Measurements from ENCODE around the gene TMED5.
"Not testable (repeated sequence)": the region's sequence is repeated elsewhere in the genome, so short reads cannot be mapped to it uniquely, and the experiment has no call there.

Gene TMED5

GRCh38 chr1:93194231-93194990 lies 14.2 kb upstream of the TMED5 start:
- Histone ChIP-seq H3K9ac (ENCODE audit: low read depth, low read length) (no peak overlapping the region), H3K9me3 (ENCODE audit: control insufficient read depth, insufficient read depth, low read length) (no peaks in the 10 kb centered on the region; the same call in 1 of the 2 replicates), H3K36me3 (ENCODE audit: insufficient read depth, low read length) (no peaks in the 10 kb centered on the region; the same call in none of the 2 replicates), H3K4me1 (ENCODE audit: insufficient read depth, low read length) (no peaks in the 10 kb centered on the region)

DNA sequence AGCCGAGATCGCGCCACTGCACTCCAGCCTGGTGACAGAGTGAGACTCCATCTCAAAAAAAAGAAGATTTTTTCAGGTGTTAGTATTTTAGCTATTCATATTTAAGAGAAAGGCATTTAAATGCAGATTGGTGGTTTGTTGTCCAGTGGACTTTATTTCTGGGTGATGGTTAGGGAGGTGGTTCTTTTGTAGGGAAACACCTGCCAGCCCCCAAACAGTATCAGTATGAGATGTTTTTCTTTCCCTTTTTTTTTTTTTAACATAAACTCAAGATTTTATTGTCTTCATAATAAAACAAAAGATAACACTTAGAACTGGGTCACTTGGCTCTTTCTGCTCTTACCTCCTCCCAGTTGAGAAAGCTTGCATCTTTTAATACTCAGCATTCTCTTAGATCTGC lies 10.2 kb upstream of the TMED5 start:
- H3K36me3 ChIP-seq (ENCODE audit: insufficient read depth, low read length), result no peaks in the 10 kb centered on the region; the same call in none of the 2 replicates
- no peaks in the 10 kb centered on the region for H3K4me1 ChIP-seq (ENCODE audit: insufficient read depth, low read length)
- H3K9me3 ChIP-seq (ENCODE audit: control insufficient read depth, insufficient read depth, low read length), result no peaks in the 10 kb centered on the region; the same call in 1 of the 2 replicates
- H3K9ac ChIP-seq (ENCODE audit: low read depth, low read length), result no peak overlapping the region

DNA sequence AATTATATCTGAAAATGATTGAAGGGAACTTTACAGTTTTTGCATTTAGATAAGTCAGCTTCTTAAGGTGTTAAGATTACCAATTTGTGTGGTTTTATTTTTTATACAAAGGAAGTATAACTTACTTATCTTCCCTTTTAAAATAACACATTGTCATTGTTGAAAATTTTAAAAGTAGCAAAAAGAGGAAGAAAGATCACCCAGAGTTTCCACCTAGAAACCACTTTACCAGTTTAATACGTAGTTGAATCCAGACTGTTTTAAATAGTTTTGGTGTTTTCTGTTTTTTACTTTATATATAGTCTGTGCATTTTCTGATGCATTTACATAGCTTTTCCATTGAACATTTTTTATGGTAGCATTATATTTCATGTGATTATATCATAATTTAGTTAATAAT lies 6.5 kb upstream of the TMED5 start:
- no peaks in the 10 kb centered on the region; the same call in 1 of the 2 replicates for H3K36me3 ChIP-seq (ENCODE audit: insufficient read depth, low read length)
- no peaks in the 10 kb centered on the region for H3K9me3 ChIP-seq (ENCODE audit: control insufficient read depth, insufficient read depth, low read length)
- no peak overlapping the region for H3K9ac ChIP-seq (ENCODE audit: low read depth, low read length)
- H3K4me1 ChIP-seq (ENCODE audit: insufficient read depth, low read length), result no peaks in the 10 kb centered on the region

- H3K9me3 ChIP-seq (ENCODE audit: control insufficient read depth, insufficient read depth, low read length), result no peaks in the 10 kb centered on the region
- H3K36me3 ChIP-seq (ENCODE audit: insufficient read depth, low read length), result no peaks in the 10 kb centered on the region
- peak within 1 kb of the TSS; percentile 63 for H3K9ac ChIP-seq (ENCODE audit: low read depth, low read length)
- H3K4me1 ChIP-seq (ENCODE audit: insufficient read depth, low read length), result no peaks in the 10 kb centered on the region
Observed at GRCh38 chr1:93180723-93181613, 755 bp upstream of the TMED5 start, which contains the start of gene CCDC18. Gene CCDC18, plus strand, starts transcription at chr1:93180724. Its CDS starts 2,638 bp downstream, at chr1:93183362.

GRCh38 chr1:93178418-93178817 lies 1.8 kb downstream of the TMED5 start:
- peak overlapping the region; percentile 63; the same call in 1 of the 2 replicates for H3K9ac ChIP-seq (ENCODE audit: low read depth, low read length)
- no peaks in the 10 kb centered on the region for H3K9me3 ChIP-seq (ENCODE audit: control insufficient read depth, insufficient read depth, low read length)
- H3K4me1 ChIP-seq (ENCODE audit: insufficient read depth, low read length), result no peaks in the 10 kb centered on the region; the same call in 1 of the 2 replicates
- H3K36me3 ChIP-seq (ENCODE audit: insufficient read depth, low read length), result no peaks in the 10 kb centered on the region

DNA sequence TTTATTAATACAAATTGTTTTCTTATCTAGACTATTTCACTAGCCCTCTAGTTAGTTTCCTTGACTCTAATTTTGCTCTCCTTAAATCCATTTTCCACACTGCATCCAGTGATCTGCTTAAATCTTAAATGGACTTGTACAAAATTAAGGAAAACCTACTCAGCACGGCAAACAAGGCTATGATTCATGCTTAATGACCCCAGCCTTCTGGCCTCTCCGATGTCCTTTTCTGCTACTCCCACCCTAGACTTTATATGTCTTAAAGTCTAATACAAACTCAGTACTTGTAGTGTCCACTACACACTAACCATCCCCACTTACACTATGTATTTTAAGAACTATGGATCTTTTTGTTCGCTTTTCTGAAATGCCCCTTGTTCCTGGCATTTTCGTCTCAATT lies 2.2 kb downstream of the TMED5 start:
- H3K4me1 ChIP-seq (ENCODE audit: insufficient read depth, low read length), result no peaks in the 10 kb centered on the region; the same call in 1 of the 2 replicates
- no peaks in the 10 kb centered on the region for H3K9me3 ChIP-seq (ENCODE audit: control insufficient read depth, insufficient read depth, low read length)
- peak overlapping the region; percentile 63; the same call in 1 of the 2 replicates for H3K9ac ChIP-seq (ENCODE audit: low read depth, low read length)
- H3K36me3 ChIP-seq (ENCODE audit: insufficient read depth, low read length), result no peaks in the 10 kb centered on the region

GRCh38 chr1:93174638-93175037 lies 5.6 kb downstream of the TMED5 start:
- not testable (repeated sequence) for H3K9ac ChIP-seq (ENCODE audit: low read depth, low read length); H3K9me3 ChIP-seq (ENCODE audit: control insufficient read depth, insufficient read depth, low read length); H3K4me1 ChIP-seq (ENCODE audit: insufficient read depth, low read length); H3K36me3 ChIP-seq (ENCODE audit: insufficient read depth, low read length)

- Histone ChIP-seq H3K9ac (ENCODE audit: low read depth, low read length) (no peak overlapping the region), H3K9me3 (ENCODE audit: control insufficient read depth, insufficient read depth, low read length) (no peaks in the 10 kb centered on the region), H3K36me3 (ENCODE audit: insufficient read depth, low read length) (no peaks in the 10 kb centered on the region), H3K4me1 (ENCODE audit: insufficient read depth, low read length) (no peaks in the 10 kb centered on the region; the same call in 1 of the 2 replicates)
Observed at GRCh38 chr1:93172778-93173177, 7.4 kb downstream of the TMED5 start.

DNA sequence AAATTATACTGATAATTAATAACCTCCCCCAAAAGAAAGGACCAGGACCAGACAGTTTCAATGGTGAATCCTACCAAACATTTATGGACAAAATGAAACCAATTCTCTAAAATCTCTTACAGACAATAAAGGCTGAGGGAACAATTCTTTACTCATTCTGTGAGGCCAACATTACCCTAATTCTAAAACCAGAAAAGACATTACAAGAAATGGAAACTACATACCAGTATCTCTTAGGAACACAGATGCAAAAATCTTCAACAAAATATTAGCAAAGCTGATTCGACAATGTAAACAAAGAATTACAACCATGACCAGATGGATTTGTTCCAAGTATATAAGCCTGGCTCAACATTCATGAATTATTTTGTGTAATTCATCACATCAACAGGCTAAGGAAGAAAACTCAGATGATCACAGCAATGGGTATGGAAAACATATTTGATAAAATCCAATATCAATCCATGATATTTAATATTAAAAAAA lies 8.6 kb downstream of the TMED5 start:
- Histone ChIP-seq H3K4me1 (ENCODE audit: insufficient read depth, low read length) (no peaks in the 10 kb centered on the region; the same call in 1 of the 2 replicates), H3K36me3 (ENCODE audit: insufficient read depth, low read length) (no peaks in the 10 kb centered on the region), H3K9me3 (ENCODE audit: control insufficient read depth, insufficient read depth, low read length) (no peaks in the 10 kb centered on the region), H3K9ac (ENCODE audit: low read depth, low read length) (no peak overlapping the region)

DNA sequence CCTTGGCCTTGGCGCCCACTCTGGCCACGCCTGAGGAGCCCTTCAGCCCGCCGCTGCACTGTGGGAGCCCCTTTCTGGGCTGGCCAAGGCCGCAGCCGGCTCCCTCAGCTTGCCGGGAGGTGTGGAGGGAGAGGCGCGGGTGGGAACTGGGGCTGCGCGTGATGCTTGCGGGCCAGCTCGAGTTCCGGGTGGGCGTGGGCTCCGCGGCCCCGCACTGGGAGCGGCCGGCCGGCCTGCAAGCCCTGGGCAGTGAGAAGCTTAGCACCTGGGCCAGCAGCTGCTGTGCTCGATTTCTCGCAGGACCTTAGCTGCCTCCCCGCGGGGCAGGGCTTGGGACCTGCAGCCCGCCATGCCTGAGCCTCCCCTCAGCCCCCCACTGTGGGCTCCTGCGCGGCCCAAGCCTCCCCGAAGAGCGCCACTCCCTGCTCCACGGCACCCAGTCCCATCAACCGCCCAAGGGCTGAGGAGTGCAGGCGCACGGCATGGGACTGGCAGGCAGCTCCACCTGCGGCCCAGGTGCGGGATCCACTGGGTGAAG lies 10.0 kb downstream of the TMED5 start:
- not testable (repeated sequence) for H3K36me3 ChIP-seq (ENCODE audit: insufficient read depth, low read length); H3K4me1 ChIP-seq (ENCODE audit: insufficient read depth, low read length); H3K9me3 ChIP-seq (ENCODE audit: control insufficient read depth, insufficient read depth, low read length); H3K9ac ChIP-seq (ENCODE audit: low read depth, low read length)

GRCh38 chr1:93167006-93167405 lies 13.2 kb downstream of the TMED5 start:
- Histone ChIP-seq H3K9me3 (ENCODE audit: control insufficient read depth, insufficient read depth, low read length) (no peaks in the 10 kb centered on the region), H3K4me1 (ENCODE audit: insufficient read depth, low read length) (no peaks in the 10 kb centered on the region), H3K36me3 (ENCODE audit: insufficient read depth, low read length) (no peaks in the 10 kb centered on the region), H3K9ac (ENCODE audit: low read depth, low read length) (no peak overlapping the region)

- H3K36me3 ChIP-seq (ENCODE audit: insufficient read depth, low read length); H3K9ac ChIP-seq (ENCODE audit: low read depth, low read length); H3K4me1 ChIP-seq (ENCODE audit: insufficient read depth, low read length): not testable (repeated sequence)
Observed at GRCh38 chr1:93165895-93166294, 14.3 kb downstream of the TMED5 start.

DNA sequence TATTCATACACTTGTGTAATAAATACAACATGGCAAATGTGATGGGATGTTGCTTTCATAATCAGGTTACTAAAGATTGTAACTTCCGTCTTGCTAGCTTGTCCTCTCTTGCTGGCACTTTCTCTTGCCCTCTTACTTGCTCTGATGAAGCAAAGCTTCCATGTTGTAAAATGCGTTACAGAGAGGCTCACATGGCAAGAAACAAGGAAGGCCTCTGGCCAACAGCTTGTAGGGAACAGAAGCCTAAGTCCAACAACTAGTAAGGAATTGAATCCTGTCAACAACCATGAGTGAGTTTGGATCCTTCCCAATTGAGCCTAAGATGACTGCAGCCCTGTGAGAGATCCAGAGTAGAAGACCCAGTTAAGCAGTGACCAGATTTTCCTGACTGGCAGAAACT lies 15.4 kb downstream of the TMED5 start:
- Histone ChIP-seq H3K36me3 (ENCODE audit: insufficient read depth, low read length) (no peaks in the 10 kb centered on the region; the same call in 1 of the 2 replicates), H3K4me1 (ENCODE audit: insufficient read depth, low read length) (no peaks in the 10 kb centered on the region), H3K9me3 (ENCODE audit: control insufficient read depth, insufficient read depth, low read length) (no peaks in the 10 kb centered on the region), H3K9ac (ENCODE audit: low read depth, low read length) (no peak overlapping the region)

More at GRCh38 chr1:93165895-93166294, 14.3 kb downstream of the TMED5 start:
- H3K9me3 ChIP-seq (ENCODE audit: control insufficient read depth, insufficient read depth, low read length), result not testable (repeated sequence)

GRCh38 chr1:93163314-93163713 lies 16.9 kb downstream of the TMED5 start:
- not testable (repeated sequence) for H3K9ac ChIP-seq (ENCODE audit: low read depth, low read length); H3K36me3 ChIP-seq (ENCODE audit: insufficient read depth, low read length); H3K4me1 ChIP-seq (ENCODE audit: insufficient read depth, low read length); H3K9me3 ChIP-seq (ENCODE audit: control insufficient read depth, insufficient read depth, low read length)
